DOHH2 (cell line): ENCODE data around the gene ANKS1B.

ENCODE experiments used
- H3F3A ChIP-seq: fragments of 200-600 bp; sonication (generic), shearing (Covaris generic); 2 replicates; pipeline ENCODE4 v1.6.0; 2016; ENCODE audit warnings: antibody characterized with exemption, mild to moderate bottlenecking; ENCODE audit not compliant: control insufficient read depth, insufficient read depth
- H3K27ac ChIP-seq: fragments of 200-600 bp; sonication (generic); 2 replicates; pipeline ENCODE4 v1.5.1; 2014; ENCODE audit warnings: low read depth, mild to moderate bottlenecking, low read length, moderate library complexity
- H3K27me3 ChIP-seq: fragments of 200-600 bp; sonication (generic); 2 replicates; pipeline ENCODE4 v1.6.1; 2014; ENCODE audit warnings: mild to moderate bottlenecking, low read length, mixed read lengths; ENCODE audit not compliant: control insufficient read depth
- H3K36me3 ChIP-seq: fragments of 200-600 bp; sonication (generic); 2 replicates; pipeline ENCODE4 v1.6.1; 2014; ENCODE audit warnings: mild to moderate bottlenecking, low read length, moderate library complexity, mixed read lengths; ENCODE audit not compliant: control insufficient read depth
- H3K4me1 ChIP-seq: fragments of 200-600 bp; sonication (generic); 2 replicates; pipeline ENCODE4 v1.6.1; 2014; ENCODE audit warnings: mild to moderate bottlenecking, low read length, mixed read lengths; ENCODE audit not compliant: control insufficient read depth
- H3K4me2 ChIP-seq: fragments of 200-600 bp; sonication (generic); 2 replicates; pipeline ENCODE4 v1.6.0; 2014; ENCODE audit warnings: mild to moderate bottlenecking, low read length, moderate library complexity
- H3K4me3 ChIP-seq: fragments of 200-600 bp; sonication (generic); 2 replicates; pipeline ENCODE4 v1.5.1; 2014; ENCODE audit warnings: mild to moderate bottlenecking, low read length, mixed read lengths
- H3K79me2 ChIP-seq: fragments of 200-600 bp; sonication (generic); 2 replicates; pipeline ENCODE4 v1.6.1; 2014; ENCODE audit warnings: mild to moderate bottlenecking, low read length, mixed read lengths; ENCODE audit not compliant: control insufficient read depth
- H3K9me2 ChIP-seq: fragments of 200-600 bp; sonication (generic); replicated peaks from 2 replicates; pipeline ENCODE4 v1.6.1; 2014; ENCODE audit warnings: mild to moderate bottlenecking, low read length, mixed read lengths; ENCODE audit not compliant: control insufficient read depth
- H3K9me3 ChIP-seq: fragments of 200-600 bp; sonication (generic); 2 replicates; pipeline ENCODE4 v1.6.1; 2014; ENCODE audit warnings: antibody characterized with exemption, low read length, mixed read lengths; ENCODE audit not compliant: control insufficient read depth, insufficient read depth
- H4K20me1 ChIP-seq: fragments of 200-600 bp; sonication (generic); 2 replicates; pipeline ENCODE4 v1.6.0; 2014; ENCODE audit warnings: low read depth, mild to moderate bottlenecking, antibody characterized with exemption, low read length, moderate library complexity; ENCODE audit not compliant: control insufficient read depth, insufficient read depth
- CTCF ChIP-seq: fragments of 200-600 bp; sonication (generic); IDR thresholded peaks from one replicate; pipeline ENCODE4 v1.5.1; 2014; ENCODE audit warnings: antibody characterized with exemption, mild to moderate bottlenecking, low read depth, low read length; ENCODE audit not compliant: poor library complexity, severe bottlenecking
- EZH2phosphoT487 ChIP-seq: fragments of 200-600 bp; sonication (generic); IDR thresholded peaks from 2 replicates; pipeline ENCODE4 v1.6.1; 2017; ENCODE audit warnings: borderline replicate concordance, mild to moderate bottlenecking, antibody characterized with exemption, low read length, moderate library complexity, mixed read lengths

Gene ANKS1B

GRCh38 chr12:98873776-98874175 lies 1111.0 kb downstream of the ANKS1B start:
- Histone ChIP-seq H3K27me3 (peaks cover 6% of the 10 kb centered on the region; the same call in 1 of the 2 replicates), H3F3A (no peaks in the 10 kb centered on the region), H3K79me2 (no peaks in the 10 kb centered on the region), H3K4me3 (no peak overlapping the region), H3K36me3 (no peaks in the 10 kb centered on the region), H3K9me3 (no peaks in the 10 kb centered on the region), H3K9me2 (no peaks in the 10 kb centered on the region), H4K20me1 (no peaks in the 10 kb centered on the region), H3K4me1 (no peaks in the 10 kb centered on the region), H3K27ac (no peak overlapping the region), H3K4me2 (no peak overlapping the region)
- no peak for TF ChIP-seq EZH2phosphoT487
- no peak for TF ChIP-seq CTCF

GRCh38 chr12:98870504-98870903 lies 1114.2 kb downstream of the ANKS1B start:
- no peak overlapping the region for H3K4me2 ChIP-seq
- no peak overlapping the region for H3K4me3 ChIP-seq
- no peaks in the 10 kb centered on the region for H4K20me1 ChIP-seq
- no peaks in the 10 kb centered on the region for H3K79me2 ChIP-seq
- H3K27ac ChIP-seq, result no peak overlapping the region
- peaks cover 6% of the 10 kb centered on the region; the same call in 1 of the 2 replicates for H3K27me3 ChIP-seq
- TF ChIP-seq EZH2phosphoT487, result no peak
- no peak for TF ChIP-seq CTCF
- H3K36me3 ChIP-seq, result no peaks in the 10 kb centered on the region
- no peaks in the 10 kb centered on the region for H3F3A ChIP-seq
- no peaks in the 10 kb centered on the region for H3K9me2 ChIP-seq
- no peaks in the 10 kb centered on the region for H3K4me1 ChIP-seq
- H3K9me3 ChIP-seq, result no peaks in the 10 kb centered on the region

GRCh38 chr12:98869886-98870503 lies 1114.7 kb downstream of the ANKS1B start:
- H4K20me1 ChIP-seq, result no peaks in the 10 kb centered on the region
- TF ChIP-seq CTCF (no peak), EZH2phosphoT487 (no peak)
- peaks cover 6% of the 10 kb centered on the region; the same call in 1 of the 2 replicates for H3K27me3 ChIP-seq

More at GRCh38 chr12:98869886-98870503, 1114.7 kb downstream of the ANKS1B start:
- no peaks in the 10 kb centered on the region for H3K79me2 ChIP-seq
- no peak overlapping the region for H3K27ac ChIP-seq
- no peaks in the 10 kb centered on the region for H3K36me3 ChIP-seq
- no peak overlapping the region for H3K4me3 ChIP-seq
- H3K4me1 ChIP-seq, result no peaks in the 10 kb centered on the region
- no peaks in the 10 kb centered on the region for H3K9me2 ChIP-seq
- H3K4me2 ChIP-seq, result no peak overlapping the region
- no peaks in the 10 kb centered on the region for H3F3A ChIP-seq
- H3K9me3 ChIP-seq, result no peaks in the 10 kb centered on the region
